ENCODE measurements around the gene RSU1.
A peak's percentile ranks its signal among the peaks of the same experiment; 100 is the strongest.

RSU1 gene

DNA sequence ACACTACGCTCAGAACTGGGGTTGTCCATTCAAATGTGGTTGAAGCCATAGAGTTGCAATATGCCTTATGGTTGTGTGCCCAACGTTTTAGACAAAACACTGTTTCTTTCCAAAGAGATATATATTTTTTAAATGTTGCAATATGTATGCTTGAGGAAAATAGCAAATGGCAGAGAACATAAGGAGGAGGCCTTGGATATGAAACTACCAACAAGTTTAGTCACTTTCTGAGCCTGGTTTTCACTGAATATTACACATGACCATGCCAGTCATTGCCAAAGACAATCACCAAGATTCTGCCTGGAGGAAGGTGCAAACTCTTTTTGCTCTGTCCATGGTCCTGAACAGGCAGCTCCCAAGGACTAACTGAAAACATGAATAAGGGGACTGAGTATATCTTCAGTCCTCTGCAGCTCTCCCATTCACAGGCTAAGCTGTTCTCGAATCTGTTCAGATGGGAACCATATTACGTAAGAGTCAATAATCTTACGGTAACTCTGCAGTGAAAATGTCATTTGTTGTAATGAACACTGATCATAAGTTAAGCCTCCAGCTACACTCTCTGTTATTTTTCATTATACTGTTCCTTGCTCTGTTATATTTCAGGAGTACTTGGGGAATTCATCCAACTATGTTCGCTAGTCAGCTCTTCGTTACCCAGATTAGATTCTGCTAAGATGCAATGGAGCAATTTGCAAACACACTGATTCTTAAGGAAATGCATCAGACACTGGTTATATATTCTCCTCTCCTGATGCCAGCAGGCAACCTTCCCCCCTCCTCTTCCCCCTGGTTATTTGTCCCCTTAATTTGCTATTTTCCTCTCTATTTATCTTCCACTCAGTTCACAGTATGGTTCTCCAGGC lies 204.9 kb downstream of the RSU1 start:
- no peak overlapping the region for H3K27ac ChIP-seq
- TF ChIP-seq, protein P1, sequence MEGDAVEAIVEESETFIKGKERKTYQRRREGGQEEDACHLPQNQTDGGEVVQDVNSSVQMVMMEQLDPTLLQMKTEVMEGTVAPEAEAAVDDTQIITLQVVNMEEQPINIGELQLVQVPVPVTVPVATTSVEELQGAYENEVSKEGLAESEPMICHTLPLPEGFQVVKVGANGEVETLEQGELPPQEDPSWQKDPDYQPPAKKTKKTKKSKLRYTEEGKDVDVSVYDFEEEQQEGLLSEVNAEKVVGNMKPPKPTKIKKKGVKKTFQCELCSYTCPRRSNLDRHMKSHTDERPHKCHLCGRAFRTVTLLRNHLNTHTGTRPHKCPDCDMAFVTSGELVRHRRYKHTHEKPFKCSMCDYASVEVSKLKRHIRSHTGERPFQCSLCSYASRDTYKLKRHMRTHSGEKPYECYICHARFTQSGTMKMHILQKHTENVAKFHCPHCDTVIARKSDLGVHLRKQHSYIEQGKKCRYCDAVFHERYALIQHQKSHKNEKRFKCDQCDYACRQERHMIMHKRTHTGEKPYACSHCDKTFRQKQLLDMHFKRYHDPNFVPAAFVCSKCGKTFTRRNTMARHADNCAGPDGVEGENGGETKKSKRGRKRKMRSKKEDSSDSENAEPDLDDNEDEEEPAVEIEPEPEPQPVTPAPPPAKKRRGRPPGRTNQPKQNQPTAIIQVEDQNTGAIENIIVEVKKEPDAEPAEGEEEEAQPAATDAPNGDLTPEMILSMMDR (conservative IDR thresholded peaks at IDR 0.05; ENCODE audit: low read depth), result no peak
- ChIA-PET POLR2A (ENCODE audit: low non-redundant PET) (no interaction called here), CTCF (interaction anchor here (0.6 kb wide), 1 partner anchor 458 kb away, joined by 3 read pairs; no protein-coding TSS in a partner anchor)
- DNase-seq (ENCODE audit: low spot score), result peak; percentile 25

DNA sequence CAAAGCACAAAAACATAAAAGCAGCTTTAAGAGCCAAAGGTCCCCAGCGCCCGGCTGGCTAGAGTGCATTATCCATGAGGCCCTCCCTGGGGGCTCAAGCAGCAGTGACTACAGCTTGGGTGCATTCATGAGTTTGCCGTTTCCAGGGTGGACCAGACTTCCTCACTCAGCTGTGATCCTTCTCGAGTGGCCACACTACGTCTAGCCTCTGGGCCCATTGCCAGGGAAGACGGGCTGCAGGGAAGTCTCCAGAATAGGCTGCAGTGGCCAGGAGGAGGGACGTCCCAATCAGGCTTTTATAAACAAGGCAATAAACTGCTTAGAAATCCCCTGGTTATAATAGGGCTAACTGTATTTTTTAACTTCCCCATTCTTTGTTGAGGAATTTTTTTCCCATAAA lies 206.2 kb downstream of the RSU1 start:
- DNase-seq (ENCODE audit: low spot score), result no peak
- H3K27ac ChIP-seq, result no peak overlapping the region
- POLR2A ChIA-PET (ENCODE audit: low non-redundant PET), result no interaction called here
- CTCF ChIA-PET, result no interaction called here
- TF ChIP-seq, protein P1 (conservative IDR thresholded peaks at IDR 0.05; ENCODE audit: low read depth), result no peak

DNA sequence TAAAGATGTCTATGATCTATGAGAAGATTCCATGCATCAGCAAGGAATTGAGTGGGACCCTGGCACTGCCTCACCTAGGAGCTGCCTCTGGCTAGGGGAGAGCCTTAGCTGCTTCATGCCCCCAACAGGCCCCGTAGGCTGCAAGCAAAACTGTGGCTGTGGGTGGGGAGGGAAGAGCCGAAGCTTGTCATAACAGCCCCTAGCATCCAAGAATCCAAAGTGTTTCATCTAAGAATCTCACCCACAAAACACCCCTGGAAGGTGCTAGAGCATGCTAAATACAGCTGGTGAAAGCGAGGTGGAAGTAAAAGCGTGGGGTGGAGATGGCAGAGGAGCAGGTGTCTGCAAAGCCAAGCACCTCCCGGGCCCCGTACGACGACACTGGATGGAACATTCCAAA lies 208.0 kb downstream of the RSU1 start:
- TF ChIP-seq, protein P1 (conservative IDR thresholded peaks at IDR 0.05; ENCODE audit: low read depth), result no peak
- ChIA-PET CTCF (no interaction called here), POLR2A (ENCODE audit: low non-redundant PET) (no interaction called here)
- H3K27ac ChIP-seq, result no peak overlapping the region
- no peak for DNase-seq (ENCODE audit: low spot score)

DNA sequence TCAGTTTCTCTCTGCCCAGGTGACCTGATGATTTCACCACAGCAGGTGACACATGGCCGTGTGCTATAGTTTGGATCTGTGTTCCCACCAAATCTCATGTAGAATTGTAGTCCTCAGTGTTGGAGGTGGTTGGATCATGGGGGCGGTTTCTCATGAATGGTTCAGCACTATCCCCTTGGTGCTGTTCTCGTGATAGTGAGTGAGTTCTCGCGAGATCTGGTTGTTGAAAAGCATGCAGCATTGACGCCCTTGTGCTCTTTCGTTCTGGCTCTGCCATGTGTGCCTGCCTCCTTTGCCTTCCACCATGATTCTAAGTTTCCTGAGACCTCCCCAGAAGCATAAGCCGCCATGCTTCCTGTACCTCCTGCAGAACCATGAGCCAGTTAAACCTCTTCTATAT lies 210.3 kb downstream of the RSU1 start:
- POLR2A ChIA-PET (ENCODE audit: low non-redundant PET), result no interaction called here

DNA sequence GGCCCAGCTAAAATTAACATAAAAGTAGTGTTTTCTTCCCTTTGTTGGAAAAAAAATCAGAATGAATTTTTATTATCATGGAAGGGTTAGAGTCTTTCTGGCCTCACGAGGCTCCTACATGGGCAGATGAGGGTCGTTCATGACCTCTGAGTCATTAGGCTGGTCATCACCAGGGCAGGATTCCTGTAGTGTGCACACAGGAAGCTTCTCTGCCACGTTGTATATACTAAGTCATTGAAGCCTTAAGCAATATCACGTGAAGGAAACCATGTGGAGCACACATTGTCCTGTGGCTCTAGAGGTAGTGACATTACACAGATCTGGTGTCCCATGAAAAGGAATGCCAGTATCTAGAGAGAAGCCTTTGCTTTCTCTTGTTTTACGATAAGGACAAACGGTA lies 210.8 kb downstream of the RSU1 start:
- CTCF ChIA-PET, result no interaction called here

More for the DNA sequence above, 210.3 kb downstream of the RSU1 start:
- DNase-seq (ENCODE audit: low spot score), result no peak
- no peak overlapping the region for H3K27ac ChIP-seq
- CTCF ChIA-PET, result no interaction called here
- TF ChIP-seq, protein P1 (conservative IDR thresholded peaks at IDR 0.05; ENCODE audit: low read depth), result no peak

DNA sequence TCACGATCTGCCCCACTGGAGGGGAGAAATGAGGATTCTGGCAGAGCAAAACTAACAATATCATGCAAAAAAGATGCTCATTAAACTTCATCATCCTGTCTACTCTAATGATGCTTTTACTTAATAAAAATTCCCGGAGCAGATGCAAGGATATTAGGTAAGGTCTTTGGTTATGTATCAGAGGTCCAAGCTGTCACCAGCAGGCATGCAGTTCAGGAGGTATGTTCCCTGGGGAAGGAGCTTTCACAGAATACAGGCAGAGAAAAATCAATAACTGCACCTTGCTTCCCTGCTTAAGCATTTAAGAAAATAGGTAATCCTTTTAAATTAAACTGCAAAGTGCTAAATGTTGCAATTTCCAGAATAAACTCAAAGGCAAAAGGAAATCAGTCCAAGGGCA lies 213.9 kb downstream of the RSU1 start:
- ChIA-PET CTCF (no interaction called here), POLR2A (ENCODE audit: low non-redundant PET) (no interaction called here)
- TF ChIP-seq, protein P1 (conservative IDR thresholded peaks at IDR 0.05; ENCODE audit: low read depth), result no peak

More for the DNA sequence above, 210.8 kb downstream of the RSU1 start:
- DNase-seq (ENCODE audit: low spot score), result no peak
- TF ChIP-seq, protein P1 (conservative IDR thresholded peaks at IDR 0.05; ENCODE audit: low read depth), result no peak
- H3K27ac ChIP-seq, result no peak overlapping the region
- POLR2A ChIA-PET (ENCODE audit: low non-redundant PET), result no interaction called here

More for the DNA sequence above, 213.9 kb downstream of the RSU1 start:
- no peak overlapping the region for H3K27ac ChIP-seq
- no peak for DNase-seq (ENCODE audit: low spot score)

Data from RWPE1 (cell line).